ENCODE results near the gene LETMD1. TPM values are rescaled to one million over a fixed set of nuclear protein-coding genes. Genes with fewer than 3 reads are reported as not detected.
A peak's percentile ranks its signal among the peaks of the same experiment; 100 is the strongest.

LETMD1 gene
- polyA plus RNA-seq (2013) = 120 TPM

GRCh38 chr12:51047655-51048540 is at the start of gene LETMD1:
TSS of gene LETMD1 (plus strand) at chr12:51048327. CDS start at chr12:51048357, 30 bp downstream.
- no peaks in the 10 kb centered on the region for H3K9me3 ChIP-seq (ENCODE audit: control extremely low read depth in 1 of 5, control insufficient read depth in 4 of 5, insufficient read depth in 2 of 5, low read depth in 1 of 5, low read length in 4 of 5)
- H3K27ac ChIP-seq (ENCODE audit: insufficient read depth in 1 of 2, low read depth in 1 of 2, low read length in 2 of 2, poor library complexity in 1 of 2, severe bottlenecking in 2 of 2) = peak within 1 kb of the TSS; percentile 78 to 93
- CTCF ChIA-PET = interaction anchor here (1.0 to 2.4 kb wide), 8 partner anchors 14 to 307 kb away, joined by 3 to 6 read pairs (median 4); partner anchors contain the start of gene SLC11A2
- no peaks in the 10 kb centered on the region for H3K27me3 ChIP-seq (replicated peaks in 2 of 5; ENCODE audit: control insufficient read depth in 4 of 5, insufficient read depth in 5 of 5, low read length in 4 of 5)
- 5% methylated on average over 43 of the region's 51 CpGs for WGBS (ENCODE audit: insufficient coverage)
- DNase-seq = peak; percentile 97 to 99 (median 98)
- POLR2A ChIA-PET = interaction anchor here (1.1 kb wide), 1 partner anchor 16 kb away, joined by 4 read pairs; no protein-coding TSS in a partner anchor
- peaks cover 10 to 26% (median 18%) of the 10 kb centered on the region in 4 experiments for H3K4me1 ChIP-seq (ENCODE audit: control extremely low read depth in 1 of 4, control insufficient read depth in 4 of 4, insufficient read depth in 4 of 4, low read length in 3 of 4)
- peak within 1 kb of the TSS; percentile 82 to 97 (median 93) for H3K4me3 ChIP-seq (ENCODE audit: control insufficient read depth in 1 of 7, extremely low read depth in 1 of 7, insufficient read depth in 4 of 7, low read depth in 2 of 7, low read length in 6 of 7)
- H3K36me3 ChIP-seq (ENCODE audit: control insufficient read depth in 4 of 4, insufficient read depth in 4 of 4, low read length in 3 of 4) = peaks cover 0 to 6% (median 3%) of the 10 kb centered on the region in 4 experiments

- 100% methylated on average over 1 of the region's 4 CpGs for WGBS (ENCODE audit: insufficient coverage)
- DNase-seq = no peak
- ChIA-PET POLR2A (interaction anchor here (0.8 kb wide), 2 partner anchors 10 to 283 kb away, joined by 3 read pairs; no protein-coding TSS in a partner anchor), CTCF (interaction anchor here (1.3 to 1.5 kb wide), 2 partner anchors 12 to 14 kb away, joined by 3 to 5 read pairs; no protein-coding TSS in a partner anchor)
- Histone ChIP-seq H3K36me3 (ENCODE audit: control insufficient read depth in 4 of 4, insufficient read depth in 4 of 4, low read length in 3 of 4) (peaks cover 20 to 58% (median 35%) of the 10 kb centered on the region in 4 experiments), H3K27me3 (replicated peaks in 2 of 5; ENCODE audit: control insufficient read depth in 4 of 5, insufficient read depth in 5 of 5, low read length in 4 of 5) (no peaks in the 10 kb centered on the region), H3K9me3 (ENCODE audit: control extremely low read depth in 1 of 5, control insufficient read depth in 4 of 5, insufficient read depth in 2 of 5, low read depth in 1 of 5, low read length in 4 of 5) (no peaks in the 10 kb centered on the region), H3K27ac (ENCODE audit: insufficient read depth in 1 of 2, low read depth in 1 of 2, low read length in 2 of 2, poor library complexity in 1 of 2, severe bottlenecking in 2 of 2) (peak overlapping the region in 1 of 2 experiments; percentile 16), H3K4me3 (ENCODE audit: control insufficient read depth in 1 of 7, extremely low read depth in 1 of 7, insufficient read depth in 4 of 7, low read depth in 2 of 7, low read length in 6 of 7) (no peak overlapping the region), H3K4me1 (ENCODE audit: control extremely low read depth in 1 of 4, control insufficient read depth in 4 of 4, insufficient read depth in 4 of 4, low read length in 3 of 4) (no peaks in the 10 kb centered on the region)
These were observed 49.0 kb upstream of the LETMD1 start for GRCh38 chr12:50999093-50999492.

GRCh38 chr12:51000245-51000644 is 47.9 kb upstream of the LETMD1 start:
- no peak overlapping the region for H3K4me3 ChIP-seq (ENCODE audit: control insufficient read depth in 1 of 7, extremely low read depth in 1 of 7, insufficient read depth in 4 of 7, low read depth in 2 of 7, low read length in 6 of 7)
- no peaks in the 10 kb centered on the region for H3K4me1 ChIP-seq (ENCODE audit: control extremely low read depth in 1 of 4, control insufficient read depth in 4 of 4, insufficient read depth in 4 of 4, low read length in 3 of 4)
- H3K9me3 ChIP-seq (ENCODE audit: control extremely low read depth in 1 of 5, control insufficient read depth in 4 of 5, insufficient read depth in 2 of 5, low read depth in 1 of 5, low read length in 4 of 5) = no peaks in the 10 kb centered on the region
- POLR2A ChIA-PET = no interaction called here
- CTCF ChIA-PET = no interaction called here
- H3K27ac ChIP-seq (ENCODE audit: insufficient read depth in 1 of 2, low read depth in 1 of 2, low read length in 2 of 2, poor library complexity in 1 of 2, severe bottlenecking in 2 of 2) = no peak overlapping the region
- WGBS (ENCODE audit: insufficient coverage) = 100% methylated on average over 5 of the region's 7 CpGs
- H3K27me3 ChIP-seq (replicated peaks in 2 of 5; ENCODE audit: control insufficient read depth in 4 of 5, insufficient read depth in 5 of 5, low read length in 4 of 5) = no peaks in the 10 kb centered on the region
- DNase-seq = no peak
- H3K36me3 ChIP-seq (ENCODE audit: control insufficient read depth in 4 of 4, insufficient read depth in 4 of 4, low read length in 3 of 4) = peaks cover 19 to 60% (median 33%) of the 10 kb centered on the region in 4 experiments

- Histone ChIP-seq H3K27me3 (replicated peaks in 2 of 5; ENCODE audit: control insufficient read depth in 4 of 5, insufficient read depth in 5 of 5, low read length in 4 of 5) (no peaks in the 10 kb centered on the region), H3K27ac (ENCODE audit: insufficient read depth in 1 of 2, low read depth in 1 of 2, low read length in 2 of 2, poor library complexity in 1 of 2, severe bottlenecking in 2 of 2) (no peak overlapping the region), H3K36me3 (ENCODE audit: control insufficient read depth in 4 of 4, insufficient read depth in 4 of 4, low read length in 3 of 4) (peaks cover 14 to 52% (median 29%) of the 10 kb centered on the region in 4 experiments), H3K4me1 (ENCODE audit: control extremely low read depth in 1 of 4, control insufficient read depth in 4 of 4, insufficient read depth in 4 of 4, low read length in 3 of 4) (no peaks in the 10 kb centered on the region), H3K4me3 (ENCODE audit: control insufficient read depth in 1 of 7, extremely low read depth in 1 of 7, insufficient read depth in 4 of 7, low read depth in 2 of 7, low read length in 6 of 7) (no peak overlapping the region), H3K9me3 (ENCODE audit: control extremely low read depth in 1 of 5, control insufficient read depth in 4 of 5, insufficient read depth in 2 of 5, low read depth in 1 of 5, low read length in 4 of 5) (no peaks in the 10 kb centered on the region)
- ChIA-PET CTCF (interaction anchor here (1.1 to 1.7 kb wide), 4 partner anchors 15 to 55 kb away, joined by 3 to 4 read pairs (median 4); no protein-coding TSS in a partner anchor), POLR2A (no interaction called here)
- 80% methylated on average over 1 of the region's 1 CpG for WGBS (ENCODE audit: insufficient coverage)
- DNase-seq = no peak
These were observed 46.3 kb upstream of the LETMD1 start for GRCh38 chr12:51001799-51002198.

GRCh38 chr12:51004504-51004903 is 43.6 kb upstream of the LETMD1 start:
- Histone ChIP-seq H3K27me3 (replicated peaks in 2 of 5; ENCODE audit: control insufficient read depth in 4 of 5, insufficient read depth in 5 of 5, low read length in 4 of 5) (no peaks in the 10 kb centered on the region), H3K36me3 (ENCODE audit: control insufficient read depth in 4 of 4, insufficient read depth in 4 of 4, low read length in 3 of 4) (peaks cover 13 to 41% (median 26%) of the 10 kb centered on the region in 4 experiments), H3K27ac (ENCODE audit: insufficient read depth in 1 of 2, low read depth in 1 of 2, low read length in 2 of 2, poor library complexity in 1 of 2, severe bottlenecking in 2 of 2) (no peak overlapping the region), H3K4me3 (ENCODE audit: control insufficient read depth in 1 of 7, extremely low read depth in 1 of 7, insufficient read depth in 4 of 7, low read depth in 2 of 7, low read length in 6 of 7) (no peak overlapping the region), H3K9me3 (ENCODE audit: control extremely low read depth in 1 of 5, control insufficient read depth in 4 of 5, insufficient read depth in 2 of 5, low read depth in 1 of 5, low read length in 4 of 5) (no peaks in the 10 kb centered on the region), H3K4me1 (ENCODE audit: control extremely low read depth in 1 of 4, control insufficient read depth in 4 of 4, insufficient read depth in 4 of 4, low read length in 3 of 4) (peaks cover 6 to 14% (median 11%) of the 10 kb centered on the region in 4 experiments)
- CTCF ChIA-PET = interaction anchor here (1.2 to 1.4 kb wide), 2 partner anchors 16 to 22 kb away, joined by 3 to 6 read pairs; no protein-coding TSS in a partner anchor
- no peak for DNase-seq
- POLR2A ChIA-PET = interaction anchor here (0.6 to 0.7 kb wide), 2 partner anchors 18 to 31 kb away, joined by 4 read pairs; no protein-coding TSS in a partner anchor
- WGBS (ENCODE audit: insufficient coverage) = 100% methylated on average over 3 of the region's 6 CpGs

GRCh38 chr12:51005030-51005429 is 43.1 kb upstream of the LETMD1 start:
- ChIA-PET POLR2A (interaction anchor here (0.6 kb wide), 1 partner anchor 30 kb away, joined by 4 read pairs; no protein-coding TSS in a partner anchor), CTCF (interaction anchor here (0.9 to 1.7 kb wide), 2 partner anchors 15 to 18 kb away, joined by 3 to 6 read pairs; no protein-coding TSS in a partner anchor)
- Histone ChIP-seq H3K36me3 (ENCODE audit: control insufficient read depth in 4 of 4, insufficient read depth in 4 of 4, low read length in 3 of 4) (peaks cover 13 to 39% (median 25%) of the 10 kb centered on the region in 4 experiments), H3K4me1 (ENCODE audit: control extremely low read depth in 1 of 4, control insufficient read depth in 4 of 4, insufficient read depth in 4 of 4, low read length in 3 of 4) (peaks cover 6 to 16% (median 12%) of the 10 kb centered on the region in 4 experiments), H3K4me3 (ENCODE audit: control insufficient read depth in 1 of 7, extremely low read depth in 1 of 7, insufficient read depth in 4 of 7, low read depth in 2 of 7, low read length in 6 of 7) (no peak overlapping the region), H3K9me3 (ENCODE audit: control extremely low read depth in 1 of 5, control insufficient read depth in 4 of 5, insufficient read depth in 2 of 5, low read depth in 1 of 5, low read length in 4 of 5) (no peaks in the 10 kb centered on the region), H3K27me3 (replicated peaks in 2 of 5; ENCODE audit: control insufficient read depth in 4 of 5, insufficient read depth in 5 of 5, low read length in 4 of 5) (no peaks in the 10 kb centered on the region), H3K27ac (ENCODE audit: insufficient read depth in 1 of 2, low read depth in 1 of 2, low read length in 2 of 2, poor library complexity in 1 of 2, severe bottlenecking in 2 of 2) (no peak overlapping the region)
- WGBS (ENCODE audit: insufficient coverage) = 100% methylated on average over 2 of the region's 3 CpGs
- no peak for DNase-seq
